HEK293 (cell line): Measurements from ENCODE around the gene FANCE.

Source experiments
- CTCF ChIA-PET: fragments of 350-600 bp; formaldehyde crosslinking; extraction: SDS; loops from one replicate; lab custom pipeline; 2021; ENCODE audit warnings: antibody characterized with exemption; lab: Yijun Ruan, JAX
- POLR2A ChIA-PET: fragments of 300-600 bp; formaldehyde crosslinking; extraction: SDS; loops from one replicate; lab custom pipeline; 2020; ENCODE audit warnings: antibody characterized with exemption, inconsistent platforms; lab: Yijun Ruan, JAX
- H3K27ac ChIP-seq: fragments of 200-500 bp; sonication (Bioruptor generic); 2 replicates; pipeline ENCODE4 v1.5.1; 2014; ENCODE audit warnings: low read depth, low read length, control low read depth, inconsistent platforms; ENCODE audit errors: extremely low read depth
- H3K36me3 ChIP-seq, 2 experiments: fragments of 200-500 bp in 1 of 2; sonication (Bioruptor generic) in 1 of 2; 1 replicate in 1 of 2; 2 replicates in 1 of 2; pipeline ENCODE4 v1.5.1; 2014 to 2017; ENCODE audit warnings: inconsistent platforms in 2 of 2, low read length in 2 of 2; ENCODE audit not compliant: control insufficient read depth in 2 of 2, insufficient read depth in 1 of 2
- H3K4me1 ChIP-seq: fragments of 200-500 bp; sonication (Bioruptor generic); 2 replicates; pipeline ENCODE4 v1.5.1; 2014; ENCODE audit warnings: mild to moderate bottlenecking, low read length, inconsistent platforms; ENCODE audit not compliant: control insufficient read depth, insufficient read depth
- H3K4me3 ChIP-seq: 2 replicates; pipeline ENCODE4 v1.5.1; 2011; ENCODE audit warnings: low read depth, mild to moderate bottlenecking, control low read depth, low read length, moderate library complexity
- H3K9me3 ChIP-seq: fragments of 200-500 bp; sonication (Bioruptor generic); 2 replicates; pipeline ENCODE4 v1.5.1; 2014; ENCODE audit warnings: low read depth, low read length, inconsistent platforms; ENCODE audit not compliant: control insufficient read depth, insufficient read depth
- CTCF ChIP-seq: fragments of 450-650 bp; formaldehyde crosslinking; IDR thresholded peaks from 2 replicates; pipeline ENCODE4 v1.5.1; 2016; ENCODE audit warnings: missing biosample characterization, missing genetic modification characterization
- EGR2 ChIP-seq: fragments of 450-650 bp; formaldehyde crosslinking; IDR thresholded peaks from 2 replicates; pipeline ENCODE4 v1.5.1; 2016; ENCODE audit warnings: low read depth, missing biosample characterization, missing genetic modification characterization
- GLIS2 ChIP-seq: fragments of 450-650 bp; formaldehyde crosslinking; IDR thresholded peaks from 2 replicates; pipeline ENCODE4 v1.5.1; 2016; ENCODE audit warnings: missing biosample characterization, missing genetic modification characterization
- PRDM2 ChIP-seq: fragments of 450-650 bp; formaldehyde crosslinking; IDR thresholded peaks from 2 replicates; pipeline ENCODE4 v1.5.1; 2016; ENCODE audit warnings: missing biosample characterization, missing genetic modification characterization, borderline replicate concordance
- ZBTB17 ChIP-seq: fragments of 450-650 bp; formaldehyde crosslinking; IDR thresholded peaks from 2 replicates; pipeline ENCODE4 v1.5.1; 2016; ENCODE audit warnings: missing biosample characterization, missing genetic modification characterization
- ZBTB48 ChIP-seq: fragments of 450-650 bp; formaldehyde crosslinking; IDR thresholded peaks from 2 replicates; pipeline ENCODE4 v1.5.1; 2016; ENCODE audit warnings: missing biosample characterization, missing genetic modification characterization
- ZBTB8A ChIP-seq: fragments of 450-650 bp; formaldehyde crosslinking; IDR thresholded peaks from 2 replicates; pipeline ENCODE4 v1.5.1; 2016; ENCODE audit warnings: missing biosample characterization, missing genetic modification characterization
- ZFHX2 ChIP-seq: fragments of 450-650 bp; formaldehyde crosslinking; conservative IDR thresholded peaks from 2 replicates; pipeline ENCODE4 v1.5.1; 2016; ENCODE audit warnings: missing biosample characterization, missing genetic modification characterization
- ZNF138 ChIP-seq: fragments of 450-650 bp; formaldehyde crosslinking; IDR thresholded peaks from 2 replicates; pipeline ENCODE4 v1.5.1; 2016; ENCODE audit warnings: missing biosample characterization, missing genetic modification characterization, borderline replicate concordance
- ZNF146 ChIP-seq: fragments of 450-650 bp; formaldehyde crosslinking; IDR thresholded peaks from 2 replicates; pipeline ENCODE4 v1.5.1; 2016; ENCODE audit warnings: missing biosample characterization, missing genetic modification characterization
- ZNF239 ChIP-seq: fragments of 450-650 bp; formaldehyde crosslinking; IDR thresholded peaks from 2 replicates; pipeline ENCODE4 v1.5.1; 2016; ENCODE audit warnings: missing biosample characterization, missing genetic modification characterization
- ZNF362 ChIP-seq: fragments of 450-650 bp; formaldehyde crosslinking; IDR thresholded peaks from 2 replicates; pipeline ENCODE4 v1.5.1; 2016; ENCODE audit warnings: missing biosample characterization, missing genetic modification characterization
- ZNF510 ChIP-seq: fragments of 450-650 bp; formaldehyde crosslinking; IDR thresholded peaks from 2 replicates; pipeline ENCODE4 v1.5.1; 2018; ENCODE audit warnings: mild to moderate bottlenecking, missing genetic modification characterization, missing biosample characterization; ENCODE audit not compliant: insufficient replicate concordance
- ZNF600 ChIP-seq: fragments of 450-650 bp; formaldehyde crosslinking; IDR thresholded peaks from 2 replicates; pipeline ENCODE4 v1.5.1; 2016; ENCODE audit warnings: missing biosample characterization, missing genetic modification characterization
- ZNF645 ChIP-seq: fragments of 450-650 bp; formaldehyde crosslinking; IDR thresholded peaks from 2 replicates; pipeline ENCODE4; 2016; ENCODE audit warnings: missing biosample characterization, missing genetic modification characterization
- ZNF707 ChIP-seq: fragments of 450-650 bp; formaldehyde crosslinking; IDR thresholded peaks from 2 replicates; pipeline ENCODE4 v1.5.1; 2016; ENCODE audit warnings: missing biosample characterization, missing genetic modification characterization
- ZNF791 ChIP-seq: fragments of 450-650 bp; formaldehyde crosslinking; IDR thresholded peaks from 2 replicates; pipeline ENCODE4 v1.5.1; 2016; ENCODE audit warnings: missing biosample characterization, missing genetic modification characterization
- ZNF792 ChIP-seq: fragments of 450-650 bp; formaldehyde crosslinking; IDR thresholded peaks from 2 replicates; pipeline ENCODE4 v1.5.1; 2016; ENCODE audit warnings: missing biosample characterization, missing genetic modification characterization

FANCE gene

GRCh38 chr6:35493307-35493983, 41.3 kb downstream of the FANCE start (continued):
- TF ChIP-seq ZNF239 (no peak), ZNF600 (tag by site-specific recombination) (0 out of 2 replicates have a peak, but pooled peaks have one; percentile 50), ZNF707 (tag by site-specific recombination) (no peak), EGR2 (tag by site-specific recombination) (peak; percentile 90), ZFHX2 (tag by site-specific recombination) (peak; percentile 95), CTCF (tag by site-specific recombination) (no peak), ZNF792 (tag by site-specific recombination) (no peak), ZNF791 (tag by site-specific recombination) (no peak), GLIS2 (tag by site-specific recombination) (no peak), ZNF146 (tag by site-specific recombination) (no peak)

GRCh38 chr6:35494161-35494563, 42.0 kb downstream of the FANCE start:
- Histone ChIP-seq H3K27ac (no peak overlapping the region), H3K4me1 (peaks cover 17% of the 10 kb centered on the region), H3K4me3 (no peak overlapping the region), H3K36me3 (peaks cover 0 to 4% of the 10 kb centered on the region in 2 experiments; a peak in 1 of 3 replicates), H3K9me3 (no peaks in the 10 kb centered on the region)
- TF ChIP-seq ZNF362 (tag by site-specific recombination), result no peak
- no peak for TF ChIP-seq ZNF138 (tag by site-specific recombination)
- TF ChIP-seq GLIS2 (tag by site-specific recombination), result peak; percentile 59
- no peak for TF ChIP-seq ZNF645
- TF ChIP-seq ZBTB17, result peak; percentile 73
- TF ChIP-seq ZBTB48 (tag by site-specific recombination), result peak; percentile 45; the same call in 1 of the 2 replicates
- TF ChIP-seq PRDM2 (tag by site-specific recombination), result no peak
- TF ChIP-seq ZBTB8A, result 0 out of 2 replicates have a peak, but pooled peaks have one; percentile 20
- TF ChIP-seq ZNF510 (tag by site-specific recombination), result no peak
- CTCF ChIA-PET, result interaction anchor here (0.7 to 1.0 kb wide), 2 partner anchors 7 to 10 kb away, joined by 3 to 4 read pairs; no protein-coding TSS in a partner anchor
- POLR2A ChIA-PET, result interaction anchor here (4.3 kb wide), 1 partner anchor 26 kb away, joined by 24 read pairs; the partner anchor contains the start of gene RPL10A
